HG03095 (cell line): ENCODE measurements around the gene WNT1.

ENCODE experiments used
- ATAC-seq: cut with Tn5 transposase; IDR thresholded peaks from one replicate; pipeline ENCODE4 v1.9.1; 2021; ENCODE audit warnings: moderate library complexity; ENCODE audit not compliant: unreplicated experiment

Gene WNT1

GRCh38 chr12:48978291-48978740, at the start of gene WNT1:
WNT1 (plus strand) TSS chr12:48978322; CDS start chr12:48978651, 329 bp downstream.
- ATAC-seq, result no peak

- no peak for ATAC-seq
Measured at GRCh38 chr12:48929551-48929950, 48.6 kb upstream of the WNT1 start.

- no peak for ATAC-seq
Measured at GRCh38 chr12:48930475-48930874, 47.6 kb upstream of the WNT1 start.

GRCh38 chr12:48932878-48933277, 45.2 kb upstream of the WNT1 start:
- no peak for ATAC-seq

- no peak for ATAC-seq
Measured at GRCh38 chr12:48933664-48934311, 44.3 kb upstream of the WNT1 start.

- no peak for ATAC-seq
Measured at GRCh38 chr12:48934312-48934706, 43.8 kb upstream of the WNT1 start.

GRCh38 chr12:48936379-48936979, 41.6 kb upstream of the WNT1 start:
- no peak for ATAC-seq

- ATAC-seq, result no peak
Measured at GRCh38 chr12:48937170-48937569, 41.0 kb upstream of the WNT1 start.

- no peak for ATAC-seq
Measured at GRCh38 chr12:48938805-48939204, 39.3 kb upstream of the WNT1 start.

GRCh38 chr12:48940181-48940580, 37.9 kb upstream of the WNT1 start:
- no peak for ATAC-seq

GRCh38 chr12:48943221-48943620, 34.9 kb upstream of the WNT1 start:
- no peak for ATAC-seq

- ATAC-seq, result no peak
Measured at GRCh38 chr12:48946205-48946604, 31.9 kb upstream of the WNT1 start.

GRCh38 chr12:48946943-48947342, 31.2 kb upstream of the WNT1 start:
- ATAC-seq, result no peak

GRCh38 chr12:48947727-48948126, 30.4 kb upstream of the WNT1 start:
- no peak for ATAC-seq

- no peak for ATAC-seq
Measured at GRCh38 chr12:48952691-48953090, 25.4 kb upstream of the WNT1 start.

- no peak for ATAC-seq
Measured at GRCh38 chr12:48954061-48954460, 24.1 kb upstream of the WNT1 start.

- no peak for ATAC-seq
Measured at GRCh38 chr12:48954841-48955501, 23.2 kb upstream of the WNT1 start.

- peak; percentile 11 for ATAC-seq
Measured at GRCh38 chr12:48956279-48957140, 21.6 kb upstream of the WNT1 start.

- peak; percentile 86 for ATAC-seq
Measured at GRCh38 chr12:48957141-48958048, 20.7 kb upstream of the WNT1 start, which contains the start of gene ARF3. ARF3 (minus strand) TSS chr12:48957487; CDS start chr12:48941095, 16,392 bp downstream.

- ATAC-seq, result no peak
Measured at GRCh38 chr12:48958049-48958388, 20.1 kb upstream of the WNT1 start.
